Neural cell (in vitro differentiated cells): ENCODE measurements around the gene FAM53B. TPM values are rescaled to one million over a fixed set of nuclear protein-coding genes. Genes with fewer than 3 reads are reported as not detected.

Experiments used
- H2AFZ ChIP-seq: fragments of 200-600, 300-800 bp; sonication (generic), shearing (Covaris generic); 2 replicates; pipeline ENCODE4 v1.6.0; 2014; ENCODE audit warnings: low read depth, mild to moderate bottlenecking, antibody characterized with exemption, low read length, moderate library complexity
- H3F3A ChIP-seq: fragments of 200-600 bp; shearing (Covaris generic); 2 replicates; pipeline ENCODE4 v1.6.1; 2016; ENCODE audit warnings: mild to moderate bottlenecking, moderate library complexity, mixed read lengths, antibody characterized with exemption, low read length; ENCODE audit not compliant: insufficient read depth, poor library complexity, severe bottlenecking
- H3K27ac ChIP-seq: fragments of 200-600, 300-800 bp; sonication (generic), shearing (Covaris generic); 2 replicates; pipeline ENCODE4 v1.5.1; 2014; ENCODE audit warnings: mild to moderate bottlenecking, low read length, moderate library complexity
- H3K27me3 ChIP-seq: fragments of 300-800, 200-600 bp; sonication (generic), shearing (Covaris generic); 2 replicates; pipeline ENCODE4 v1.6.0; 2014; ENCODE audit warnings: mild to moderate bottlenecking, low read depth, low read length, moderate library complexity; ENCODE audit not compliant: insufficient read depth
- H3K36me3 ChIP-seq: fragments of 300-800, 200-600 bp; sonication (generic), shearing (Covaris generic); 2 replicates; pipeline ENCODE4 v1.5.1; 2014; ENCODE audit warnings: mild to moderate bottlenecking, antibody characterized with exemption, low read length, moderate library complexity; ENCODE audit not compliant: insufficient read depth
- H3K4me2 ChIP-seq: fragments of 300-800, 200-600 bp; sonication (generic), shearing (Covaris generic); 2 replicates; pipeline ENCODE4 v1.6.0; 2014; ENCODE audit warnings: mild to moderate bottlenecking, low read length
- H3K4me3 ChIP-seq: fragments of 300-800, 200-600 bp; sonication (generic), shearing (Covaris generic); 2 replicates; pipeline ENCODE4 v1.5.1; 2014; ENCODE audit warnings: mild to moderate bottlenecking, low read length, moderate library complexity
- H3K79me2 ChIP-seq: fragments of 200-600 bp; shearing (Covaris generic); replicated peaks from 2 replicates; pipeline ENCODE4 v1.6.0; 2014; ENCODE audit warnings: mild to moderate bottlenecking, low read length, moderate library complexity; ENCODE audit not compliant: insufficient read depth
- H3K9ac ChIP-seq: fragments of 300-800, 200-600 bp; sonication (generic), shearing (Covaris generic); 2 replicates; pipeline ENCODE4 v1.6.1; 2016; ENCODE audit warnings: mild to moderate bottlenecking, low read length, mixed read lengths
- H3K9me2 ChIP-seq: fragments of 200-600 bp; shearing (Covaris generic); 2 replicates; pipeline ENCODE4 v1.6.1; 2016; ENCODE audit warnings: mild to moderate bottlenecking, low read length, mixed read lengths; ENCODE audit not compliant: insufficient read depth
- H3K9me3 ChIP-seq: fragments of 200-600, 300-800 bp; sonication (generic), shearing (Covaris generic); 2 replicates; pipeline ENCODE4 v1.6.1; 2016; ENCODE audit warnings: mild to moderate bottlenecking, mixed run types, low read length, moderate library complexity, mixed read lengths
- H4K20me1 ChIP-seq: fragments of 200-600 bp; shearing (Covaris generic); 2 replicates; pipeline ENCODE4 v1.6.1; 2016; ENCODE audit warnings: mild to moderate bottlenecking, mixed run types; ENCODE audit not compliant: insufficient read depth
- CTCF ChIP-seq: fragments of 450-650 bp; IDR thresholded peaks from 2 replicates; pipeline ENCODE4 v1.5.1; 2014; ENCODE audit warnings: antibody characterized with exemption, mild to moderate bottlenecking, moderate library complexity; ENCODE audit not compliant: poor library complexity, severe bottlenecking
- EP300 ChIP-seq: fragments of 450-650 bp; conservative IDR thresholded peaks from 2 replicates; pipeline ENCODE4 v1.6.1; 2014; ENCODE audit warnings: antibody characterized with exemption, mild to moderate bottlenecking, moderate library complexity; ENCODE audit not compliant: poor library complexity, severe bottlenecking
- EZH2 ChIP-seq: fragments of 200-600, 300-800 bp; shearing (Covaris generic), sonication (generic); IDR thresholded peaks from 2 replicates; pipeline ENCODE4 v1.6.1; 2014; ENCODE audit warnings: antibody characterized with exemption, low read length, borderline replicate concordance, mild to moderate bottlenecking; ENCODE audit not compliant: insufficient read depth, poor library complexity, severe bottlenecking
- MXI1 ChIP-seq: fragments of 450-650 bp; conservative IDR thresholded peaks from 2 replicates; pipeline ENCODE4 v1.6.1; 2014; ENCODE audit warnings: antibody characterized with exemption, mild to moderate bottlenecking; ENCODE audit not compliant: poor library complexity, severe bottlenecking
- POLR2AphosphoS5 ChIP-seq: IDR thresholded peaks from 2 replicates; pipeline ENCODE4 v1.6.1; 2012
- RAD21 ChIP-seq: fragments of 450-650 bp; conservative IDR thresholded peaks from 2 replicates; pipeline ENCODE4 v1.6.1; 2014; ENCODE audit warnings: antibody characterized with exemption, mild to moderate bottlenecking, moderate library complexity
- REST ChIP-seq: IDR thresholded peaks from 2 replicates; pipeline ENCODE4 v1.6.1; 2012; ENCODE audit warnings: borderline replicate concordance
- SMC3 ChIP-seq: fragments of 450-650 bp; conservative IDR thresholded peaks from 2 replicates; pipeline ENCODE4 v1.6.1; 2014; ENCODE audit warnings: antibody characterized with exemption, mild to moderate bottlenecking, moderate library complexity; ENCODE audit not compliant: poor library complexity
- TAF1 ChIP-seq: IDR thresholded peaks from 2 replicates; pipeline ENCODE4 v1.6.1; 2012; ENCODE audit warnings: low read depth
- polyA plus RNA-seq: library from polyadenylated mRNA; depleted of rRNA; stranded (reverse); fragments of >200 nt; gene quantifications from 2 replicates; pipeline ENCODE4 v1.2.3, GENCODE V29; 2014

FAM53B gene
- polyA plus RNA-seq, 1 donor from 2014 or later = 21.8 TPM

GRCh38 chr10:124722798-124723783 is 21.1 kb downstream of the FAM53B start:
- Histone ChIP-seq H3F3A (no peaks in the 10 kb centered on the region), H3K79me2 (peaks cover 26% of the 10 kb centered on the region), H3K9me2 (no peaks in the 10 kb centered on the region), H3K4me2 (no peak overlapping the region), H3K4me3 (no peak overlapping the region), H3K27ac (no peak overlapping the region), H4K20me1 (peaks cover 4% of the 10 kb centered on the region), H3K36me3 (no peaks in the 10 kb centered on the region), H3K9me3 (no peaks in the 10 kb centered on the region), H2AFZ (no peak overlapping the region), H3K9ac (no peak overlapping the region), H3K27me3 (no peaks in the 10 kb centered on the region)
- TF ChIP-seq RAD21 = no peak

- Histone ChIP-seq H2AFZ (no peak overlapping the region), H3K27me3 (no peaks in the 10 kb centered on the region), H3K27ac (no peak overlapping the region), H3K9ac (no peak overlapping the region), H3K4me2 (no peak overlapping the region), H3K4me3 (no peak overlapping the region), H3K9me3 (no peaks in the 10 kb centered on the region), H3K36me3 (no peaks in the 10 kb centered on the region), H3F3A (no peaks in the 10 kb centered on the region), H4K20me1 (peaks cover 4% of the 10 kb centered on the region), H3K9me2 (no peaks in the 10 kb centered on the region), H3K79me2 (peaks cover 24% of the 10 kb centered on the region)
- no peak for TF ChIP-seq EZH2
- TF ChIP-seq POLR2AphosphoS5 = no peak
- no peak for TF ChIP-seq MXI1
- no peak for TF ChIP-seq EP300
- no peak for TF ChIP-seq CTCF
- TF ChIP-seq TAF1 = no peak
- no peak for TF ChIP-seq SMC3
- no peak for TF ChIP-seq REST
- TF ChIP-seq RAD21 = no peak
These were observed 22.7 kb downstream of the FAM53B start for GRCh38 chr10:124721330-124722045.
